ENCODE data around the gene NHLH1.

The NHLH1 gene

DNA sequence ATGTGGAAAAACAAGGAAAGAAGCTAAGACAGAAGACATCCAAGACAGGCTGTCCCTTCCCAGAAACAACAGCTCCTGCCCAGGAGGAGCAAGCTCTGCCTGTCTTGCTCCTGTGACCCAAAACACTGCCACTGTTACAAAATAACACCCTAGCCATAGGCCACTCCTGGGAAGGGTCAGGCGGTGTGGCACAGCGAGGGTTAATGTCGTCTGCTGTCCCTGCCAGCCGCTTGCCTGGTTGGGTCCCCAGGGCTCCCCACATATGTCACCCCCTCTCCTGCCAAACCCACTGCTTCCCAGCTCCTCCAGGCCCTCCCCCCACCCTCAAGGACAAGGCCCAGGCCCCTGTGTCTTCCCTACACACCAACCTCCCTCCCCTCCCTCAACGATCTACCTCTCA is 3.9 kb upstream of the NHLH1 start:
- TF ChIP-seq POLR2A (IDR thresholded peaks at IDR 0.05; ENCODE audit: extremely low read depth, insufficient read length), result no peak
- no peak for TF ChIP-seq MYC (IDR thresholded peaks at IDR 0.05; ENCODE audit: low read depth, low read length)
- TF ChIP-seq, protein P1, sequence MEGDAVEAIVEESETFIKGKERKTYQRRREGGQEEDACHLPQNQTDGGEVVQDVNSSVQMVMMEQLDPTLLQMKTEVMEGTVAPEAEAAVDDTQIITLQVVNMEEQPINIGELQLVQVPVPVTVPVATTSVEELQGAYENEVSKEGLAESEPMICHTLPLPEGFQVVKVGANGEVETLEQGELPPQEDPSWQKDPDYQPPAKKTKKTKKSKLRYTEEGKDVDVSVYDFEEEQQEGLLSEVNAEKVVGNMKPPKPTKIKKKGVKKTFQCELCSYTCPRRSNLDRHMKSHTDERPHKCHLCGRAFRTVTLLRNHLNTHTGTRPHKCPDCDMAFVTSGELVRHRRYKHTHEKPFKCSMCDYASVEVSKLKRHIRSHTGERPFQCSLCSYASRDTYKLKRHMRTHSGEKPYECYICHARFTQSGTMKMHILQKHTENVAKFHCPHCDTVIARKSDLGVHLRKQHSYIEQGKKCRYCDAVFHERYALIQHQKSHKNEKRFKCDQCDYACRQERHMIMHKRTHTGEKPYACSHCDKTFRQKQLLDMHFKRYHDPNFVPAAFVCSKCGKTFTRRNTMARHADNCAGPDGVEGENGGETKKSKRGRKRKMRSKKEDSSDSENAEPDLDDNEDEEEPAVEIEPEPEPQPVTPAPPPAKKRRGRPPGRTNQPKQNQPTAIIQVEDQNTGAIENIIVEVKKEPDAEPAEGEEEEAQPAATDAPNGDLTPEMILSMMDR (IDR thresholded peaks at IDR 0.05; ENCODE audit: low read depth, low read length), result no peak
- TF ChIP-seq, protein P2, sequence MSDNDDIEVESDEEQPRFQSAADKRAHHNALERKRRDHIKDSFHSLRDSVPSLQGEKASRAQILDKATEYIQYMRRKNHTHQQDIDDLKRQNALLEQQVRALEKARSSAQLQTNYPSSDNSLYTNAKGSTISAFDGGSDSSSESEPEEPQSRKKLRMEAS (IDR thresholded peaks at IDR 0.05; ENCODE audit: low read depth, low read length), result no peak
- H3K4me3 ChIP-seq (ENCODE audit: low read depth, low read length), result no peak overlapping the region
- DNase-seq (ENCODE audit: low read depth), result no peak

DNA sequence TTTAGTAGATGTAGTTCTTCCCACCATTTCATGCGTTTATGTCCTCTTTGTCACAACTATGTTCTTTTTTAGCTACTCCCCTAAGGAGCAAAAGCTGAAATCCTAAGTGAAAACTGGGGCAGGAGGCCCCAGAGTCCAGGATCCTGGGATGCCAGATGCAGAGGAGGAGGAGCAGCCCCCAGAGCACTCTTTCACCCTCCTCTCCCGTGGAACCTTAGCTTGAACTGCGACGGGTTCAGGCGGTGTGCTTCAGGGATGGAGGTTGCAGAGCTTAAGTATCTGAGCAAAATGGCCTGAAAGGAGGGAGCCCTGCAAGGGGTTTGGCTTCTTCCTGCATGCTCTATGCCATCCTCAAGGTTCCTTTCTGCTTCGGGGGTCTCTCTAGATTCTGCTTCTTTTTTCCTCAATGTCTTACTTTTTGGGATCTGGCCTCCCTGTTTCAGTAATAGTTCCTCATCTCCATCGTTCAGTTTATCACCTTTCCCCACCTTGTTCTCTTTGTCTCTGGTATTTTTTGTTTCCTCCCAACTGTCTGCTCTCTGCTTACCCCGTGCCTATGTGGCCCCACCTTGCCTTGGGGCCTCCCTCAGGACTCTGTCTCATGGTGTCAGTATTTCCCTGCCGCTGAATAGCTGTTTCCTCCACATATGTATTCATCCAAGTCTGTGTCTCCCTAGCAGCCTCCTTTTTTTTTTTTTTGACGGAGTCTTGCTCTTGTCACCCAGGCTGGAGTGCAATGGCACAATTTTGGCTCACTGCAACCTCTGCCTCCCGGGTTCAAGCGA is 2.7 kb upstream of the NHLH1 start:
- no peak for DNase-seq (ENCODE audit: low read depth)
- no peak overlapping the region for H3K4me3 ChIP-seq (ENCODE audit: low read depth, low read length)
- TF ChIP-seq, protein P2 (IDR thresholded peaks at IDR 0.05; ENCODE audit: low read depth, low read length), result no peak
- TF ChIP-seq POLR2A (IDR thresholded peaks at IDR 0.05; ENCODE audit: extremely low read depth, insufficient read length), result no peak
- TF ChIP-seq MYC (IDR thresholded peaks at IDR 0.05; ENCODE audit: low read depth, low read length), result no peak
- TF ChIP-seq, protein P1 (IDR thresholded peaks at IDR 0.05; ENCODE audit: low read depth, low read length), result no peak

DNA sequence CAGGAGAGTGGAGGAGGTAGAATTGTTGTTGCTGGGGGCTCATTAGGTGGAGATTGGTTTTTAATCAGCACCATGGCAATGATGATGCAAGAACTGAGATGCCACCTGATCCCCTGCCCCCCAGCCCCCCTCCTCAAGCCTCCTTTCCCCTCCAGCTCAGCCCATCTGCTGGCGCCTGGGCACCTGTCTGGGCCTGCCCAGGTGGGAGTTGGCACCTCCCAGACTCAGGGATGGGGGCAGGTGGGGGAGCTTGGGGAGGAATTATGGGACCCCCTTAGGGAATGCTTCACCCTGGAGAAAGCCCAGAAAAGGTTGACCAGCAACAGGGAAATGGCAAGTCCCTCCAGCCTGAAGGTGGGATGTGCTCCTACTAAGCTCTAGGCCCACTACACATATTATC is 1.5 kb upstream of the NHLH1 start:
- TF ChIP-seq, protein P2 (IDR thresholded peaks at IDR 0.05; ENCODE audit: low read depth, low read length), result no peak
- TF ChIP-seq, protein P1 (IDR thresholded peaks at IDR 0.05; ENCODE audit: low read depth, low read length), result no peak
- TF ChIP-seq MYC (IDR thresholded peaks at IDR 0.05; ENCODE audit: low read depth, low read length) (no peak), POLR2A (IDR thresholded peaks at IDR 0.05; ENCODE audit: extremely low read depth, insufficient read length) (no peak)
- no peak overlapping the region for H3K4me3 ChIP-seq (ENCODE audit: low read depth, low read length)
- no peak for DNase-seq (ENCODE audit: low read depth)

DNA sequence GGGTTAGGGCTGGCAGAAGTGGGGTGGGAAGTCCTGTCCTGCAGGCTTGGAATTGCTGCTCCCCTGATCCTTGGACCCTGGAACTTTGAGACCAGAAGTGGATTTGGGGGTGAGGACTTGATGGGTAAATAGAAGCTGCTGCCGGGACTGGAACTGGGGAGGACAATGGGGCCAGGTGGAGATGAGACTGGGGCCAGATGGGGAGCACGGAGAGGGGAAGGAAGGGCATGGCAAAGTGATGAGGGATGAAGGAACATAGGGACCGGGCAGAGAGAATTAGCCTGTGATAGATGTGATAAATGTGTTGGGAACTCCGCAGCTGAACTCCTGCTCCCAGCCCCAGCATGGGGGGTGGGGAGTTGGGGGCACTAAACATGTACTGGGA is 637 bp downstream of the NHLH1 start:
- DNase-seq (ENCODE audit: low read depth), result no peak
- TF ChIP-seq, protein P2 (IDR thresholded peaks at IDR 0.05; ENCODE audit: low read depth, low read length), result no peak
- TF ChIP-seq, protein P1 (IDR thresholded peaks at IDR 0.05; ENCODE audit: low read depth, low read length), result no peak
- TF ChIP-seq MYC (IDR thresholded peaks at IDR 0.05; ENCODE audit: low read depth, low read length), result no peak
- no peak for TF ChIP-seq POLR2A (IDR thresholded peaks at IDR 0.05; ENCODE audit: extremely low read depth, insufficient read length)
- no peak overlapping the region for H3K4me3 ChIP-seq (ENCODE audit: low read depth, low read length)

DNA sequence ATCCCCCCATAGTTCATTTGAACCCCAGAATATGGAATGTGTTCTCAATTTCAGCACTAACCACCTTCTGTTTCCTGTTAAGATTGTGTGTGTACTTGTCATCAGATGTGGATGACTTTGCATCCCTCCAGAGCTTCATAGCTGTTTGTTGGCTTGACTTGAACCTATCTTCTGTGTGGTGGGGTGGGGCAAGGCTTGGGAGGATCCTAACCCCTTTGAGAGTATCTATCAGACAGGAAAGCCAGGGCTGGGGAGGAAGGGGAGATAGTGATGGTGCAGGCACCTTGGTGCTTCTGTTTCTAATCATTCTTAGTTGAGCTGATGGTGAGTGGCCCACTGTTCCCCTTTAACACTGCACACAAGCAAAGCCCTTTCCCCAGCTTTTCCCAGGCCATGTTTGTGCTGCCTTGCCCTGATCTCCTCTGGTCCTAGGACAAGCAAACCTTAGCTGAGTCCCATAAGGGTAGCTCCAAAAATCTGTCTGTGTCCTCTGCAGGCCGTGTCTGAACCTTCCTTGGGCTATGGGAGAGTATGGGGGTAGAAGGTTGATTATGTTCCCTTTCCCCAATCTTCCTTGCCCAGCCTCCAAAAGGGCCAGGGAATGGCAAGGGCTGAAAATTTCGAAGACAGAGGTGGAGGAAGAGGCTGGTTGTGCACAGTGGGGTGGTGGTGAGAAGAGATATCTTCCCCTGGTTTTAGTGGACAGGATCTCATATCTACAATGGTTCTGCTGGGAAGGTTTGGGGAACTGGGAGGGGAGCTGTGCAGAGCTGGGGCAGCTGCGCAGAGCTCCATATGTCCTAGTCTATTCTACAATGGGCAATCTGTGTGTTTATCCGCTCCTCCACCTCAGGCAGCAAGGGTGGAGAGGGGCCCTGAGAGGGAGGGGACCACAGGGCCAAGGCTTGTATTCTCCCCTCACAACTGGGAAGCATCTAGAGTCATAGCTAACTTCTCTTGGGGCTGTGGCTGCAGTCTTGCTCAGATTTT is 1.4 kb downstream of the NHLH1 start:
- TF ChIP-seq MYC (IDR thresholded peaks at IDR 0.05; ENCODE audit: low read depth, low read length), result no peak
- TF ChIP-seq POLR2A (IDR thresholded peaks at IDR 0.05; ENCODE audit: extremely low read depth, insufficient read length), result no peak
- TF ChIP-seq, protein P1 (IDR thresholded peaks at IDR 0.05; ENCODE audit: low read depth, low read length), result no peak
- TF ChIP-seq, protein P2 (IDR thresholded peaks at IDR 0.05; ENCODE audit: low read depth, low read length), result no peak
- no peak for DNase-seq (ENCODE audit: low read depth)
- H3K4me3 ChIP-seq (ENCODE audit: low read depth, low read length), result no peak overlapping the region
